ENCODE data around the gene ADM.

ADM gene

DNA sequence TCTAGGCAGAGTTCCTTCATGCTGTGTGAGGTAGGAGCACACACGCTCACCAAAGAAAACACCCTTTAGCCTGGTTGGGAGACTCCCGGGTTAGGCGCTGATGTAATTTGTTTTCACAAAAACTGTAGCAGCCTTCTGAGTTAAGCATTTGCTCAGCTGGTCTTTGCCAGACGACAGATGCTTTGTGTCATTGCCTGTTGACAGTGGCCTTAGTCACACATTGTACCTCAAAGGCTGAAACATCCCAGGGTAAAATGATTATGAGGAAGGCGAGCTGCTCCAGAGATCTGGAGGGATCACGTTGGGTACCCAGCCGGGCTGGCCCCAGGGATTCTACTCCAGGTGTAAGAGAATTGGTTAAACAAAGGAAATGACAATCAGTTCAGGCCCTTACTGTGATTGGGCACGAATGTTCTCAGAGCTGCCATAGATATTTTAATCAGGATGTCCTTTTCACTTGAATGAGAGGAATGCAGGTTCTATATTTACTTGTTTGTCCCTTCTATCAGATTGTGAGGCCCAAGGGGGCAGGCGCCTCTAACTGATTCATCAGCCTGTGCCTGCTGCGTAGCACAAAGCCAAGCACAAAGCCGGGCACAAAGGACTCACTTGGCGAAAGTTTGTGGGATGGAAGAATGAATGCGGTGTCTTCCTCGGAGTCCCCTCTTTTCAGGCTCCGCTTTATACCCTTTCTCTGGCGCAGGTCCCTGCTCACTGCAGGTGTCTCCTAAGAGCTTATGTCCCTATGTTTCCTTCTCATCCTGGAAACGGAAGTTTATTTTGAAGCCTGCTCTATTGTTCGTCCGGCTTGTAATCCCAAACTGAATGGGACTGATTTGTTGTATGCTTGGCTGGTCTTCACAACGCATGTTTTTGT is 47.1 kb downstream of the ADM start:
- Histone ChIP-seq H3K4me1 (ENCODE audit: control insufficient read depth, low read depth, low read length) (peaks cover 2% of the 10 kb centered on the region), H4K5ac (ENCODE audit: low read length) (no peak overlapping the region), H2AK5ac (ENCODE audit: low read length) (no peak overlapping the region), H2BK15ac (replicated peaks; ENCODE audit: low read depth) (peak overlapping the region; percentile 86), H3K27ac (ENCODE audit: low read depth, low read length) (peak overlapping the region; percentile 82), H3K4ac (ENCODE audit: low read depth, low read length) (peak overlapping the region; percentile 41), H3K79me1 (ENCODE audit: low read length) (no peaks in the 10 kb centered on the region), H3K23ac (ENCODE audit: low read length) (no peak overlapping the region), H3K4me2 (ENCODE audit: low read length) (no peak overlapping the region), H3K4me3 (ENCODE audit: low read length) (no peak overlapping the region), H4K8ac (ENCODE audit: low read depth, low read length) (no peak overlapping the region), H3K18ac (ENCODE audit: low read length) (peak overlapping the region; percentile 93), H3K9ac (ENCODE audit: low read length) (no peak overlapping the region), H3K56ac (ENCODE audit: low read length) (peak overlapping the region; percentile 66), H3K36me3 (ENCODE audit: control insufficient read depth, insufficient read depth, low read length) (no peaks in the 10 kb centered on the region), H2BK120ac (ENCODE audit: low read depth, low read length) (peak overlapping the region; percentile 13), H2BK5ac (ENCODE audit: low read length) (peak overlapping the region; percentile 12), H3K27me3 (ENCODE audit: insufficient read depth, low read length, poor library complexity) (no peaks in the 10 kb centered on the region), H3K79me2 (ENCODE audit: control insufficient read depth, insufficient read depth, low read length) (no peaks in the 10 kb centered on the region)
- no CpG with 5 or more reads among the region's 20 CpGs for WGBS (ENCODE audit: extremely low coverage, insufficient coverage, low lambda C conversion rate)
- peak; percentile 97 for DNase-seq

DNA sequence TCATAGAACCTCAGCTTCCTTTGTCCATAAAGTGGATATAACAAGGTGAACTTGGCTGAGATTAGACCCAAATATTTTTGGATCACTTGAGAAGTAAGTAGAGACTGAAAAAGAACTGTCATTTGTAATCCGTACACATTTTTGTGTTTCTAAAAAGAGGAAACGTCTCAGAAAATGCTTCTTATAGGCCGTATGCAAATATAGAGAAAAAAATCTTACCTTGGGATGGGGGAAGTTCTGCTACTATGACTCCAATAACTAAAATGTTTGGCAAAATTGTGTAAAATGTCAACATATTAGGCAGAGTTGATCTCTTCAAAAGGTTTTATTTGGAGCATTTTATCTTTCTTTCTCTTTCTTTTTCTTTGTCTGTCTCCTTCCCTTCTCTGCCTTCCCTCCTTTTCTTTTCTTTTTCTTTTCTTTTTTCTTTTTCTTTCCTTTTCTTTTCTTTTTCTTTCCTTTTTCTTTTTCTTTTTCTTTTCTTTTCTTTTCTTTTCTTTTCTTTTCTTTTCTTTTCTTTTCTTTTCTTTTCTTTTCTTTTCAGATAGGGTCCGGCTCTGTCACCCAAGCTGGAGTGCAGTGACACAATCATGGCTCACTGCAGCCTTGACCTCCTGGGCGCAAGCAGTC is 48.2 kb downstream of the ADM start:
- no peak overlapping the region for H4K5ac ChIP-seq (ENCODE audit: low read length)
- no peak overlapping the region for H2AK5ac ChIP-seq (ENCODE audit: low read length)
- no CpG with 5 or more reads among the region's 5 CpGs for WGBS (ENCODE audit: extremely low coverage, insufficient coverage, low lambda C conversion rate)
- H3K36me3 ChIP-seq (ENCODE audit: control insufficient read depth, insufficient read depth, low read length), result no peaks in the 10 kb centered on the region
- H2BK120ac ChIP-seq (ENCODE audit: low read depth, low read length), result peak overlapping the region; percentile 13
- no peak overlapping the region for H2BK5ac ChIP-seq (ENCODE audit: low read length)
- H3K9ac ChIP-seq (ENCODE audit: low read length), result no peak overlapping the region
- no peak overlapping the region for H3K23ac ChIP-seq (ENCODE audit: low read length)
- no peak for DNase-seq
- H3K18ac ChIP-seq (ENCODE audit: low read length), result peak overlapping the region; percentile 93
- H3K4me3 ChIP-seq (ENCODE audit: low read length), result no peak overlapping the region
- H3K27ac ChIP-seq (ENCODE audit: low read depth, low read length), result no peak overlapping the region
- H3K4ac ChIP-seq (ENCODE audit: low read depth, low read length), result peak overlapping the region; percentile 62
- no peak overlapping the region for H3K56ac ChIP-seq (ENCODE audit: low read length)
- H3K79me1 ChIP-seq (ENCODE audit: low read length), result no peaks in the 10 kb centered on the region
- H3K4me1 ChIP-seq (ENCODE audit: control insufficient read depth, low read depth, low read length), result peaks cover 2% of the 10 kb centered on the region
- peak overlapping the region; percentile 86 for H2BK15ac ChIP-seq (replicated peaks; ENCODE audit: low read depth)
- H3K4me2 ChIP-seq (ENCODE audit: low read length), result no peak overlapping the region
- no peak overlapping the region for H4K8ac ChIP-seq (ENCODE audit: low read depth, low read length)
- no peaks in the 10 kb centered on the region for H3K79me2 ChIP-seq (ENCODE audit: control insufficient read depth, insufficient read depth, low read length)
- no peaks in the 10 kb centered on the region for H3K27me3 ChIP-seq (ENCODE audit: insufficient read depth, low read length, poor library complexity)

DNA sequence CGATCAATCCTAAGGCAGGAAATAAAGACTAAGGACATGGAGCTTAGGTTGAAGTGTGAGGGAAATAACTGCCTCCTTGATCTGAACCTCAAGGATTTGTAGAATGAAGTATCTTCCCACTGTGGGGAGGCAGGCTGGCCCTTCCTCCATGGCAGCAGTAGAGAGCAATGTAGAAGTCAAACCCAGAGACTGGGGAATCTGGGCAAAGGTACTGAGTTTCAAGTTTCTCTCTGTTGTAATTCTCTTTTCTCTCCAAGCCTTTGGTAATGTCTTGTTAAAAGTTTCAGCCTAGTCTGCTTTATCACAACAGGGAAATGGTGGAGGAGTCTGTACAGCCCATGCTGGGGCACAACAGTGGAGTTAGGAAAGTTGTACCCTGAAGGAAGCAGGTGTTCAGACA is 49.5 kb downstream of the ADM start:
- no peak overlapping the region for H3K4ac ChIP-seq (ENCODE audit: low read depth, low read length)

DNA sequence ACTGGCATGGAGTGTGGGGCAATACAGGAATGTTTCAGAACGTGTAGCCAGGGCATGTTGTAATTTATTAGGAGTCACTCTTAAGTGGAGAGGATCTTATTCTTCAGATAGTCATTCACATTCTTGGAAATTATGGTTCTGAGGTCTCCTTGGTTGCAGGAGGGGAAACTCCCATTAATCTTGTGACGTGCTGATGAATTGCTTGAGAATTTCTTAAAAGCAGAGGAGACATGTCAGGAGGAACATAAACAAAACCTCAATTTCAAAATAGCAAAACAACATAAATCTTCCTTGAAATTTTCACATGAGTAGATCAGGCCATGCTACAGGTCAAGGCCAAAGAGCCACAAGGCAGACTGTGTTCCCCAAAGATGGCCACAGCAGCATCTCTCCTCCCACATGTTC is 50.4 kb downstream of the ADM start:
- Histone ChIP-seq H3K36me3 (ENCODE audit: control insufficient read depth, insufficient read depth, low read length) (no peaks in the 10 kb centered on the region), H3K4me3 (ENCODE audit: low read length) (no peak overlapping the region), H3K9ac (ENCODE audit: low read length) (no peak overlapping the region), H2BK5ac (ENCODE audit: low read length) (no peak overlapping the region), H3K4ac (ENCODE audit: low read depth, low read length) (no peak overlapping the region), H2AK5ac (ENCODE audit: low read length) (peak overlapping the region; percentile 43), H3K79me1 (ENCODE audit: low read length) (no peaks in the 10 kb centered on the region), H3K4me2 (ENCODE audit: low read length) (no peak overlapping the region), H3K18ac (ENCODE audit: low read length) (no peak overlapping the region), H2BK15ac (replicated peaks; ENCODE audit: low read depth) (no peak overlapping the region), H4K5ac (ENCODE audit: low read length) (no peak overlapping the region), H3K27ac (ENCODE audit: low read depth, low read length) (no peak overlapping the region), H2BK120ac (ENCODE audit: low read depth, low read length) (no peak overlapping the region), H3K27me3 (ENCODE audit: insufficient read depth, low read length, poor library complexity) (no peaks in the 10 kb centered on the region), H3K23ac (ENCODE audit: low read length) (no peak overlapping the region), H3K79me2 (ENCODE audit: control insufficient read depth, insufficient read depth, low read length) (no peaks in the 10 kb centered on the region), H3K4me1 (ENCODE audit: control insufficient read depth, low read depth, low read length) (peaks cover 2% of the 10 kb centered on the region), H3K56ac (ENCODE audit: low read length) (no peak overlapping the region), H4K8ac (ENCODE audit: low read depth, low read length) (no peak overlapping the region)
- DNase-seq, result no peak
- WGBS (ENCODE audit: extremely low coverage, insufficient coverage, low lambda C conversion rate), result no CpG with 5 or more reads among the region's 2 CpGs

More for the DNA sequence above, 49.5 kb downstream of the ADM start:
- peaks cover 2% of the 10 kb centered on the region for H3K4me1 ChIP-seq (ENCODE audit: control insufficient read depth, low read depth, low read length)
- no peak overlapping the region for H4K5ac ChIP-seq (ENCODE audit: low read length)
- H3K4me2 ChIP-seq (ENCODE audit: low read length), result no peak overlapping the region
- H2BK120ac ChIP-seq (ENCODE audit: low read depth, low read length), result no peak overlapping the region
- no peak overlapping the region for H3K4me3 ChIP-seq (ENCODE audit: low read length)
- H2BK5ac ChIP-seq (ENCODE audit: low read length), result peak overlapping the region; percentile 23
- no peaks in the 10 kb centered on the region for H3K27me3 ChIP-seq (ENCODE audit: insufficient read depth, low read length, poor library complexity)
- H3K36me3 ChIP-seq (ENCODE audit: control insufficient read depth, insufficient read depth, low read length), result no peaks in the 10 kb centered on the region
- H3K23ac ChIP-seq (ENCODE audit: low read length), result no peak overlapping the region
- no peak overlapping the region for H3K9ac ChIP-seq (ENCODE audit: low read length)
- no peaks in the 10 kb centered on the region for H3K79me1 ChIP-seq (ENCODE audit: low read length)
- peak overlapping the region; percentile 20 for H2AK5ac ChIP-seq (ENCODE audit: low read length)
- H4K8ac ChIP-seq (ENCODE audit: low read depth, low read length), result no peak overlapping the region
- no peak overlapping the region for H3K18ac ChIP-seq (ENCODE audit: low read length)
- no CpG with 5 or more reads among the region's 1 CpG for WGBS (ENCODE audit: extremely low coverage, insufficient coverage, low lambda C conversion rate)
- no peak for DNase-seq
- no peak overlapping the region for H3K27ac ChIP-seq (ENCODE audit: low read depth, low read length)
- H2BK15ac ChIP-seq (replicated peaks; ENCODE audit: low read depth), result no peak overlapping the region
- no peaks in the 10 kb centered on the region for H3K79me2 ChIP-seq (ENCODE audit: control insufficient read depth, insufficient read depth, low read length)
- peak overlapping the region; percentile 27 for H3K56ac ChIP-seq (ENCODE audit: low read length)

DNA sequence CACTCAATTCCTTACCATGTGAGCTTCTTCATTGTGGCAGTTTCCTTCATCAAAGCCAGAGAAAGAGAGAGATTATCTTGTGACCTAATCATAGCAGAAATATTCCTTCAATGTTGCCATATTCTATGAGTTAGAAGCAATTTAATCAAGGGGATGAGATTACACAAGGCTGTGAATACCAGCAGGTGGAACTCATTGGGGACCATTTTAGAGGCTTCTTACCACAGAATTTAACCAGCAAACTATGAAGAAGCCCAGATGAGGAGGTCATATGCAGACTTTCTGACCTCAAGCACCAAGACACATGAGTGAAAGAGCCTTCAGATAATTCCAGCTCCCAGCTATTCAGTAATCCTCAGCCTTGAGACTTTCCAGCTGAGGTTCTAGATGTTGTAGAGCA is 51.3 kb downstream of the ADM start:
- Histone ChIP-seq H2BK5ac (ENCODE audit: low read length) (no peak overlapping the region), H3K4ac (ENCODE audit: low read depth, low read length) (no peak overlapping the region), H3K27ac (ENCODE audit: low read depth, low read length) (no peak overlapping the region), H3K4me1 (ENCODE audit: control insufficient read depth, low read depth, low read length) (no peaks in the 10 kb centered on the region), H4K8ac (ENCODE audit: low read depth, low read length) (no peak overlapping the region), H3K9ac (ENCODE audit: low read length) (no peak overlapping the region), H3K56ac (ENCODE audit: low read length) (no peak overlapping the region), H3K79me1 (ENCODE audit: low read length) (no peaks in the 10 kb centered on the region), H3K4me2 (ENCODE audit: low read length) (no peak overlapping the region), H3K79me2 (ENCODE audit: control insufficient read depth, insufficient read depth, low read length) (no peaks in the 10 kb centered on the region), H3K23ac (ENCODE audit: low read length) (no peak overlapping the region), H3K4me3 (ENCODE audit: low read length) (no peak overlapping the region), H2BK120ac (ENCODE audit: low read depth, low read length) (no peak overlapping the region), H4K5ac (ENCODE audit: low read length) (no peak overlapping the region), H3K36me3 (ENCODE audit: control insufficient read depth, insufficient read depth, low read length) (no peaks in the 10 kb centered on the region), H2BK15ac (replicated peaks; ENCODE audit: low read depth) (no peak overlapping the region), H3K18ac (ENCODE audit: low read length) (no peak overlapping the region), H2AK5ac (ENCODE audit: low read length) (no peak overlapping the region), H3K27me3 (ENCODE audit: insufficient read depth, low read length, poor library complexity) (no peaks in the 10 kb centered on the region)
- DNase-seq, result no peak
